Activated CD4-positive, alpha-beta T cell treated with anti-CD3 and anti-CD28 coated beads, Interleukin-2, Interleukin-6, amounts not matched to agents 100 ng/mL and 50 ng/mL, durations not matched to agents 16 hours and 8 hours (primary cell): Measurements from ENCODE around the gene ETV3.

Experiments
- DNase-seq: peaks from one replicate; pipeline ENCODE4 v3.0.0-alpha.2; 2020

Gene ETV3

DNA sequence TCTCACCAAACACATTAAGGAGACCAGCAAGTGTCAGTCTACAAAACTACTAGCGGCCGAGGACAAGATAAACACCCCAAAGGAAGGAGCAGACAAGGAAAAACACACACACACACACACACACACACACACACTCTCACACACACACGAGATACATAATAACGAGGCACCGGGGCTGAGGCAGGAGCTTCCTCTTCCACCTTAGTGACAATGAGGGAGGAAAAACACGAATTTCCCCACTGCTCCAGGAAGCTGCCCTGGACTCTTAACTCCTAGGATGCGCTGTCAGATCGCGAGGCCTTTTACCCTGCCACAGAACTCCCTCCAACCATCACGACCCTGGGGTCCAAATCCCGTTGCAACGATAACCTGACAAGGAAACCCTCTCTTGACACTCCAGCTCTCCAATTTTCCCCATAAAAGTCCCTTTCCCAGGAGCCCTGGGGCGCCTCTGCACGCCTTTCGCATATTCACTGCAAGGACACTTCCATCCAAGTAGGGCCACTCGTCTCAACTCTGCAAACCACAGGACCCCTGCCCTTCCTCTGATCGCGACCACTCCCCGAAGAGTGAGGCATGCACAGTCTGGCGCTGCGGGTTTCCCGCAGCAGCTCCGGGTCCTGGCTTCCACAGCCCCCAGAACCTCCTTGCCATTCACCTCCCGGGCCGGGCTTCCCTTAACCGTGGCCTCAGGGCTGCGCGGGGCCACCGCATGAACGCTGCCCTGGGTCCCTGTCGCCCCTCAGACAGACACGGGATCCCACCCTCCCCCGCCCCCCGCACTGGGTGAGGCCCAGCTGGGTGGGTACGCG lies 581 bp downstream of the ETV3 start:
- peak; percentile 30 for DNase-seq

DNA sequence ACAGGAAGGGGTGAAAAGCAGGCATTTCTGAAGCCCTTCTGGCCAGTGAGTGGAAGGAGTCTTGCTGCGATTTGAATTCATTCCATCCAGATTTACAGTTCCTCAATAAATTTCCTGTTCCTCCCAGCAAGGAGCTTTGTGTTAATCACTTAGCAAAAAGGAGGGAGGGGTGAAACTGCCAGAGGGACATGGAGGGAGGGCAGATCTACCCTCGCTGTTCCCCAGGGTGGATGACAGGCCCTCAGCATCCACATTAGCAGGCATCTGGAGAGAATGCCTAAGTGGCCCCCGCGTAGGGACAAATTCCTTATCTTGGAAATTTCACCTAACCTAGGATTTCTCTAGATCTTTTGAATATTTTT lies 1.2 kb downstream of the ETV3 start:
- no peak for DNase-seq

DNA sequence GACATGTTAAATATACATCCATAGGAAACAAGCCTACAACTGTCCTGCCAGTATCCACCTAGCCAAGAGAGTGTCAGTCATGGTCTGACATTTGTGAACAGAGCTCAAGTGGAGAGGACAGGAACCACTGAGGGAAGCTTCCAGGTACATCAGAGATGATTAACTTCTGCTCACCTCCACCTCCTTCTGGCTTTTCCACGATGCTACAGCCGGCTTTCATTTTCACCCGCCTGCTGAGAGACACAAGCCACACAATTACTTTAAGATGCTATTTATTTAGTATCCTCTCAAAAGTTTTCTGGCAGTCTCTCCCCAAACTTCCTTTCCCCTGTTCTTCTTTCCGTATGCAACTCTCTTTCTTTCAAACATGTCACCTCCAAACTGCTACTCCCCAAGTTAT lies 2.1 kb downstream of the ETV3 start:
- DNase-seq, result peak; percentile 20

DNA sequence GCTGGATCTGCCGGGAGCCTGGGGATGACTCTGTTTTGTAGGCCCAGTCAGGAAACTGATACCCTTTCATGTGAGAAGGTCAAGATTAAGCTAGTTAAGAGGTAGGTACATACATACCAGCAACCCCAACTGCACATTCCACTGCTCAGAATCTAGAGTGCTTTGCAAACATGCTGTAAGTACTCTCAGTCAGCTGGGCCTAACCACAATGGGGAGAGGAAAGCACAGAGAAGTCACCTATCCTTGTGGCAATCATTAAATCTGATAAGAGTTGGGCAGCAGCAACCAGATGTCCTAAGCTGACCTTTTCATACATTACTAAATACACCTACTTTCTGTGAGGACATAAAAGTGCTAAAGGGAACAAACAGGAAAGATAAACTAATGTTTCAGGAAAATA lies 2.5 kb downstream of the ETV3 start:
- peak; percentile 13 for DNase-seq

DNA sequence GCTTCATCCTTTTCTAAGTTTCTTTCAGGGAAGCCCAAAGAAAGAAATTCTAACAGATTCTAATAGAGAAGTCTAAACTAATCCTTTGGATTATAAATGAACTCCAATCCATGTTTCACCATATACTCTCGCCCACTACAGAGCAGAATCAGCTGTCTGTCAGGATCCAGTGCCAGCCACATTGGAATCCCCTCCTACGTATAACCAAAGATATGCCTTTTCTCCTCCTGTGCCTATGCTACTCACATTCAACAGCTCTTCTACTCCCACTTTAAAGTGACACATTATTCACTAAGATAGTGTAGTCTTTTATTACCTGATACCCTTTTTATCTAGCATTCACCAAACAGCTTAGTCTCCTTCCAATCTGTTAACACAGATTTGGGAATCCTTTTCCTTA lies 3.1 kb downstream of the ETV3 start:
- DNase-seq, result no peak

DNA sequence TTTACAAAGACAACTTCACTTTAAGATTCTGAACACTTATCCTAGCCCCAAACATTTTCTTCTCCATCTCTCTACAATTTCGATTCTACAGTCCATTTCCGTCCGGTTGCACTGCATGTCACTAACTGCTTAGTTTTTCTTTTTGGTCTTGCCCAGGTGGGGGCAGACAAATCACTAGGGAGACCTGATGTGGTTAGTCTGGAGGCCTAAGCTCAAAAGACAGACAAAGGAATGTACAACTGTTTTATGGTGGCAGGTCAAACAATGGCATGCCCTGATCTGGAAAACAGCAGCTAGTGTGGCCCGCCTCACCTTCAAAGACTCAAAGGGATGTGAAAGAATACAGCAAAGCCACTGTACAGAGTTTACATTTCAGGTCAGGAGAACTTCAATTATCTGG lies 3.8 kb downstream of the ETV3 start:
- DNase-seq, result no peak

DNA sequence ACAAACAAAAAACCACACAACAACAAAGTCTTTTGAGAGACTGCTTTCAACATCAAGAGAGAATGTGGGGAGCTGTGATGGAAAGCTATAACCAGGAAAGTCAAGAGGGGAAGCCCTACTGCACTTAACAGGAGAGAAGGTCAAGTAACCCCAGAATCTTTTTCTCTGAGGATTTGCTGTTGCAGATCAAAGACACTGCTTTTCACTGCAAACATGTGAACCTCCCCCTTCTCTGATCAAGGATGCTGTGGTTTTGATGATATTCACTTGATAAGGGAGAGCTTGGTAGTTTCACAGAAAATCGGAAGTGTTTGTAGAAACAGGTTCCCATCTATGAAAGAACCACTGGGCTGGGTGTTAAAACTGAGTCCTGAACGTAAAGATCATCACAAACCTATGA lies 4.8 kb downstream of the ETV3 start:
- DNase-seq, result peak; percentile 65

DNA sequence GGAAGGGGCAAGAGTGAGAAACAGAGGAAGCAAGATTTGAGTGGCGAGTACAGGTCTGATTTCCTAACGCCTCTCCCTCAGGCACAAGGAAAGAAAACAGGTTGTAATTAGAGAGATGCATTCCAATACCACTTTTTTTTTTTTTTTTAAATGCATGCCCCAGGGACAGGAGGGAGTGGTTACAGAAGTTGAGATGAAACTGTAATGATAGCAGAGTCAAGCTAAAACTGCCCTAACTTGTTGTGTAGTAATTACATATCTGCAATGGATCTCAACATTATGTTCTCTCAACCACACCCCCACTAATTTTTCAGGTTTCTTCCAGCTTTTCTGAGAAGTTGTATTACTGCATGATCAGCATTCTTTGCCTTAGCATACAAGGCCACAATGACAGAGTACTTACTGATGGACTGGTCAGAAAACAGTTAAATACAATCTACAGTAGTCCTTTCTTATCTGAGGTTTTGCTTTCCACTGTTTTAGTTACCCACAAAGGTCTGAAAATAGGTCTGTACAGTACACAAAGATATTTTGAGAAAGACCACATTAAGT lies 5.5 kb downstream of the ETV3 start:
- DNase-seq, result no peak

DNA sequence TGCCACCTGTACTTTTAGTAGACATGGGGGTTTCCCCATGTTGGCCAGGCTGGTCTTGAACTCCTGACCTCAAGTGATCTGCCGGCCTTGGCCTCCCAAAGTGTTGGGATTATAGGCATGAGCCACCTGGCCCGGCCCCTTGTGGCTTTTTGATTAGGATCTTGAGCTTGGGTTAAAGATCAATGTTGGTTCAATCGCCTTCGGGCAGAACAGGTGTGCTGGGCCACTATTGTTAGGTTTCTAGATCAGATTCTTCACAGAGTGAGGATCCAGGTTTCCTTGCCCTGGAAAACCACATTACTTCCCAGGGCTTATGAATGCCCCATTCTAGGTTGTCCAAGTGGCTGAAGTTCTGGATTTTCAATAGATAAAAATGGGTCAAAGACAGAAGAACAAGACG lies 6.1 kb downstream of the ETV3 start:
- no peak for DNase-seq

DNA sequence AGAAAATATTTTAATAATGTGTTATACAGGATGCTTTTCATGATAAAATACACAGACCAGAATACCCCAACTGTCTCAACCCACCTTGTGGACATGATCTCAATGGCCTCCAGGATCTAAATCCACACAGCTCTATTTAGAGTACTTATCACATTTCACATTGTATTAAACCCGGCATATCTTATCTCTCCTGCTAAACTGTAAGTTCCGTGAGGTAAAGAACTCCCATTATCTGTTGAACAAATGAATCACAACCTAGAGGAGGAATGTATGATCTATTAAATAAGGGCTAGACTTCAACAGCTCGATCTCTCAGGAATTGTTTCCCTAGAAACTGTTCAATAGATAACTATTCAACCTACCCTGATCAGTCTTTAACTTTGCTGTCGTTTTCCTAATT lies 6.9 kb downstream of the ETV3 start:
- no peak for DNase-seq

DNA sequence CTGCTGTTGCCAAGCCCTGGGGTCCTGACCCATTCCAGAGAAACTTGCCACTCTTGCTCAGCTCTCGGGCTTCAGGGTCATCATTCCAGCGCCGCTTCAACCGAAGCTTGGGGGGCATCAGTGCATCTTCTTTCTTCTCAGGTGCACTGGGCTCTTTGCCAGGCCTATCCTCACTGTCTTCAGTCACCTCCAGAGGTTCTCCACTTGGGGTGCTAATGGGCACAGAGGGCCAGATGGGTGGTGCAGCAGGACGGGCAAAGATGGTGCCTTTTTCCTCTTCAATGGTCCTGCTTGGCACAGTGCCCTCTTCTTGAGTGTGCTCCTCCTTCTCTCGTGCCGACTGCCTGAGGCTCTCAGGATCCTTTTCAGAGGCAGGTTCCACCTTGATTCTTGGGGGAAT lies 13.3 kb downstream of the ETV3 start:
- no peak for DNase-seq

DNA sequence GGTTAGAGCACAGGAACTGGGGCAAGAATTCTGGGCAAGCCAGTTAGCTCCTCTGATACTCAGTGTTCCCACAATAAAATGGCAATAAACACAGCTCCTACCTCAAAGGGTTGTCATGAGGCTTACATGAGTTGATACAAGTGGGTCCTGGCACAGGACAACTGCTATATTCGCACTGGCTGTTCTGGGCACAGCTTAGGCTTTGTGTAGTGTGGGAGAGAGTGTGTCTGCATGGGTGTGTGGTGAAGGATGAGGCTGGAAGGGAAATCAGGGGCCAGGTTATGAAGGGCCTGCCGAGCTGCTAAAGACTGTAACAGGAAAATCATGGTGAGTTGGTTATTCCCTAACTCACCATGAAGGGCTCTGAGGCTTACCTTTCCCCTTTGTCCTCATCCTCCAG lies 18.7 kb downstream of the ETV3 start:
- DNase-seq, result no peak

DNA sequence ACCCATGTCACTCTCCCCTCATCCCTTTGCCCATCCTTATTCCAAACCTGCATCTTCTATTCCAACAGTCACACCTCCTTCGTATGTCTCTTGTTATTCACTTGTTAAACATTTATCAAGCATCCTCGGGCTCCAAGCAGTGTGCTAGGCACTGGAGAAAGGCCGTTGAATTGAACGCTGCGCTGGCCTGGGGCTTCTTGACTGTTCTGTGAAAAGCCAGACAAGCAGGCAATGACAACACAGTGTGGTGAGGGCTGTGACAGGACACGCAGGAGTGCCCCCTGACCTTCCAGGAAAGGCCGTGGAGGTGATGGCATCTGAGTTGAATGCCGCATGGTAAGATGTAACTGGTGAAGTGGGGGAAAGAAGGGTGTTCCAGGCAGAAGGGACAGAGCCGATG lies 19.2 kb downstream of the ETV3 start:
- no peak for DNase-seq

DNA sequence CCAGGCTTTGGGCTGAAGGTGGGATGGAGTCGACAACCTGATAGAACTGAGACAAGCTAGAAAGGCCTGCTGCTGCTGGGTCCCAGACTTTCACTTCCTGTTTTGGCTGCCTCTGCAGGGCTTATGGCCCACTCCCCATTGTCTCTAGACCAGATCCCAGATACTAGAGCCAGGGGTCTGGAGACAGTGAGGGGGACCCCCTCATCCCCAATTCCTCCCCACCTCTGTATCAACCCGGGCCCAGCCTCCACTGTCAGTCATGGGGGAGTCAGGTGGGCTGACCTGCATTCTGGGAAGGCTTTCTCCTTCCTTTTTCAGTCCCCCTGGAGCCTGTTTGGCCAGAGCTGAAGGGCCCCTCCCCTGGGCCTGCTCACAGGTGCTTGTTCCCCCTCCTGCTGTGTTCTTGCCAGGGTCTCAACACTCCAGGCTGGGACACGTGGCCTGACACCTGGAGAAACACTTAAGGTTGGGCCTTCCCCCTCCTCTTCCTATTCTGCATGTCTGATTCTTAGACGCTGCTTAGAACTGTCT lies 20.6 kb downstream of the ETV3 start:
- DNase-seq, result no peak

DNA sequence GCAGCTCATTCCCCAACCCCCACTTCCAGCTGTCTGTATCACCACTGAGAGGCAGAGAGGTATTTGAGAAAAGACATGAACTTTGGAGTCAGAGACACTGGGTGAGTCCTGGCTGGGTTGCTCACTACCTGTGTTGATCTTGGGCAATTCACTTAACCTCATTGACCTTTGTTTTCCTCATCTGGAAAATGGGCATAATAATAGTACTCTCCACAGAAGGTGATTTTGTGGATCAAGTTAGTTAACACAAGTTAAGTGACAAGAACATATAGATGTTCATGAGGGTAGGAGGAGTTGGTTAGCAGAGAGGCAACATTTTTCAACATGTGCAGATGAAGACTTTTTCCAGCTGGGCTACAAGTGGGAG lies 21.5 kb downstream of the ETV3 start:
- DNase-seq, result no peak

DNA sequence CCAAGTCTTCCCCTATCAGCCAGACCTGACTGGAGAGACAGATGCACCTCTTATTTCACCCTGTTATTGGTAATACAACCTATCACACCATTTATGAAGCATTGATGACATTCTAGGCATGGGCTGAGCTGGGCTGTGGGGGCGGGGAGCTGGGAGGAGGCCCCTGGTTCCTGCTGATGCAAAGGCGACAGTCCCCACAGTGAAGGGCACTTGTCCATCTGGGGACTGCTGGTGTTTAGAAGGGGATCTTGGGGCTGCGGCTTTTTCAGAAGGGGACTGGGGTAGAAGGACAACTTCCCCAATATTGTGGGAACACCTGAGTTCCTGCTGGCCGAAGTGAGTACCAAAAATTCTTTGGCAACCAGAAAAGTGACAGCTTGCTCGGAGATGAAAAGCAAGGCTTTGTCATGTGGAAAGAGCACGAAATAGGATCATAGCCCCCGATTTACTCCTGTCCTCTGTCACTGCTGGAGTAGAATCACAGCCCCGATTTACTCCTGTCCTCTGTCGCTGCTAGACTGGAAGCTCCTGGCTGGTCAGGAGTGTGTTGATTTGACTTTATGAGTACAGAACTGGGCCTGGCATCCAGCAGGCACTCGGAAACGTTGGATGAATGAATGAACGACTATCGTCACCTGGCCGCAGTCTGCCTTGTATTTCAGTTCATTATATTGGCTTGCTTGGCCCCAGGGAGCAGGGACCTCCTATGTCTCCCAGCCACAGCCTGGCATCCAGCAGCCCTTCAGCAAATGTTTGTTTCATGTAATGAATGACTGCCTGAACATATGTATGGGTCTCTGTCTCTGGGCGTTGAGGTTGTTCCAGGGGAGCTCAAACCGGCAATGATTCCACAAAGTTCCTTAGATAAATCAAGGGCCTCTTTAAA lies 22.1 kb downstream of the ETV3 start:
- no peak for DNase-seq

DNA sequence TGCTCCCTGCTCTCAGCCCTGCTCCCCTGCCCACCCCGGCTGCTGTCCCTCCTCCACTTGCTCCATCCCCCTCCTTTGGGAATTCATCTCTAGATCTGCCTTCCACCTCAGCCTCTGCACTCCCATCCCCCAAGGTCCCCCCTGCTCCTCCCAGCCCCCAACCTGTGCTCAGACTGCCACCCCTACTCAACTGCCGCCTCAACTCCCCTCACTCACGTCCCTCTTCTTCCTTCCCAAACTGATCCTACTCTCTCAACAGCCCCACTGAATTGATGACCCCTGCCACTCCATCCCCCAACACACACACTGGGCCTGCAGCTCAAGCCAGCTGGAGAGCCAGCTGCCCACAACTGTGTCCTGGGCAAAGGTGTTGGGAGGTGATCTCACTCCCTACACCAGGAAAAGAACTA lies 22.8 kb downstream of the ETV3 start:
- no peak for DNase-seq

DNA sequence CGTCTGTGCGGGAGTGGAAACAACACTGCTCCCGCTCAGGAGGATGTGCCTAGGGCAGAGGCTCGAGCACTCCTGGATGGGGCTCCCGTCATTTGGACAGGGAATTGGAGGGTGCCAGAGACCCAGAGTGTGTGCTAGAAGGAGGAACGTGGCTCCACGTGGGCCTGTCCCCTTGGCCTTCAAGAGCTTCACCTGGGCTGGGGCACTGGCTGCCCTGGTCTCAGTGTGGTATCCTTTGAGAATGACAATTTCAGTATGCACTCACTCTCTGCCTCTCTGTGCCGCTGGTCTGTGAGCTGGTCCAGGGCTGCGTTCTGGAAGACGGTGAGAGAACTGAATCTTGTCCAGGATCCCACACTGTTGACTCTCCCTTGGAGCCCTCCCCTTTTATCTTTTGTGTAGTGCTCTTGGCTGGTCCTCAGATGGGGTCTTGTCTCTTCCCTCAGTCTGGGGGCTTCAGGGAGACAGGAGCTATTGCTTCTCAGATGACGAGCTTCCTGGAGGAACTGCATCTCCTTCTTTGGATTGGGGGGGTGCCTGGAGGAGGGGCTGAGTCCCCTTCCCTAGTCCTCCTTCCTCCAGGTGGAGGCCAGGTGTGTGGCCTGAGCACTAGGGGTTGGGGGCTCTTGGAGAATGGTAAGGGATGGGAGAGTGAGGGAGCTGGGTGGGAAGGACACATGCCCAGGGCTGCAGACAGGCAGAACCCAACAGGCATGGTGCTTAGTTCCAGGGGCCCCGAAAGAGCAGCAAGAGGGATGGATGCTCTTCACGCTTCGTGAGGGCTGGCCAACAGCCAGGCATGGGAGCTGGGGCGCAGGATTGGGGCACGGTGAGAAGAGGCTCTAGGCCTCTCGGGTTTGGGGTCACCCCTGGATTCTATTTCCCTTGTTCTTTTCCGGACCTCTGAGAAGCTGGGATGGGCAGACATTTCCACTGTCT lies 23.7 kb downstream of the ETV3 start:
- no peak for DNase-seq

DNA sequence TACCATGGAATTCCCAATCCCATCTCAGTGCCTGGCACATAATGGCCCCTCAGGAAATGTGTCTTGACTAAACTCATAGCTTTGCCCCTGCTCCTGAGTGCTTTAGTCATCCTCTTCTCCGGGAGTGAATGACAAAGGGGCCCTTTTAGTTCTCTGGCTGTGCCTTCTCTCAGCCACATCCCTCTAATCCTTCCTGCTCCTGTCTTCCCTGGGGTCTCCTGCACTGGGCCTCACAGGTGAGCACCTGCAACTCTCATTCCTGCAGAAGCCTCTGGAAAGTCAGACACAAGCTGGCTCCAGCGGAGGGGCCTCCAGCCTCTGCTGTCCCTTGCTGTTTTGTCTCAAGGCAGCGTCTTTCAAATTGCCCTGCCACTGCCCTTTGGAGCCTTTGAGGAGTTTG lies 24.6 kb downstream of the ETV3 start:
- DNase-seq, result no peak

DNA sequence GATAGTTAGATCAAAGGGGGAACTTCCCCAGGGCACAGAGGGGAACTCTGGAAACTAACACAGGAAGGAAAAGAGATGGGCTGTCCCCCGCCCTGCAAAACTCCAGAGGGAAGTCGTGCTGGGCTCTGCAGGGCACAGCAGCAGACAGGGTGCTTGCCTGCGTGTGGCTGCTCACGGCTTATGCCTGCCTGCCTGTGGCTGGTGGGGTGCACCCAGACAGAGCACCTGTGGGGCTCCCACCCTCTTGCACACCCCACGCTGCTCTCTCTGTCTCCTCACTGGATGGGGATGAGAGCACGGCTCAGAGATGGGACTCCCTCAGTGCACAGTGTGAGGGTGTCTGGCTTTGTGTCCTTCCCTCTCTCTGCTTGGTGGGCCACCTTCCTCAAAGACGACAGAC lies 25.1 kb downstream of the ETV3 start:
- no peak for DNase-seq

DNA sequence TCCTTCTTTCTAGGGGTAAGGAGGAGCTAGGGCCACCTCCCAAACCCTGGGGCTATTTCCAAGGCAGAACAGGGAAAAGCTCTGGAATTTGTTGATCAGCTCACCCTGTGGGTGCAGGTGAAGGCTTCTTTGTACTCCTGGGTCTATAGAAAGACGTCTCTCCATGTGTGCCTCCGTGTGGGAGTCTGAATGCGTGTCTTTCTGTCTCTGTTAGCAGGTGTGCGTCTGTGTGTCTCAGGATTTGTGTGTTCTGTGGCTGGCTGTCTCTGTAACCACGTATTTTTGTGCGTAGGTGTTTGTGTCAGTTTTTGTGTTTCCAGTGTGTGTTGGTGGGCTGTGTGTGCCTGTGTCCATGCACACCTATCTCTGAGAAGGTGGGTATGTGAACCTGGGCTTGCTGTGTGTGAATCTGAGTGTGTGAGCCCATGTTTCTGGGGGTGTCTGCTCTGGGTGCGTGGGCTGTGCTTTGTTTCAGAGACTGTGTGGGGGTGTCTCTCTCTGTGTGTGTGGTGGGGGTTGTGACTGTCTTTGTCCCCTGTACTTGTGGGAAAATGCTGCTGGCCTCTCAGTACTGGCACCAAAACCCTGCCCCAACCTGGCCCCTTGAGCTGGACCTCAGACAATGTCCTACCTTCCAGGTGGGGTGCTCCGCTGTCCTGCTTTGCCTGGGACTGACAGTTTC lies 25.9 kb downstream of the ETV3 start:
- no peak for DNase-seq
